ENCODE measurements around the gene NKAPD1. TPM values are rescaled to one million over a fixed set of nuclear protein-coding genes. Genes with fewer than 3 reads are reported as not detected.

NKAPD1 gene
- total RNA-seq, 2 donors from 2014 or later = 12.5 to 12.8 TPM

DNA sequence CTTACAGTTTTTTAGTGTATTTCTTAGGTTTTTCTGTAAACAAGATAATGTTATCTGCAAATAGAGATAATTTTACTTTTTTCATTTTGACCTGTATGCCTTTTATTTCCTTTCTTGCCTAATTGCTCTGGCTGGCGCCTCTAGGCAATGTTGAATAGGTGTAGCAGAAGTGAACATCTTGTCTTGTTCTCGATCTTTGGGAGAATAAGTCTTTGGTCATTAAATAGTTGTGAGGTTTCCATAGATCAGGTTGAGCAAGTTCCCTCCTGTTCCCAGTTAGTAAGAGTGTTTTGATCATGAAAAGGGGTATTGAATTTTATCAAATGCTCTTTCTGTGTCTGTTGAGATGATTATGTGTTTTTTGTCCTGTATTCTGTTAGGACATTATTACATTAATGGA is 24.3 kb upstream of the NKAPD1 start:
- intact Hi-C loops (cut with DNase I) = no loop called here
- no peak overlapping the region for H3K9ac ChIP-seq (ENCODE audit: low read depth in 2 of 2, low read length in 2 of 2)
- no peaks in the 10 kb centered on the region for H3K27me3 ChIP-seq
- no peak overlapping the region for H3K4me3 ChIP-seq
- H3K27ac ChIP-seq = no peak overlapping the region
- TF ChIP-seq, protein P1, sequence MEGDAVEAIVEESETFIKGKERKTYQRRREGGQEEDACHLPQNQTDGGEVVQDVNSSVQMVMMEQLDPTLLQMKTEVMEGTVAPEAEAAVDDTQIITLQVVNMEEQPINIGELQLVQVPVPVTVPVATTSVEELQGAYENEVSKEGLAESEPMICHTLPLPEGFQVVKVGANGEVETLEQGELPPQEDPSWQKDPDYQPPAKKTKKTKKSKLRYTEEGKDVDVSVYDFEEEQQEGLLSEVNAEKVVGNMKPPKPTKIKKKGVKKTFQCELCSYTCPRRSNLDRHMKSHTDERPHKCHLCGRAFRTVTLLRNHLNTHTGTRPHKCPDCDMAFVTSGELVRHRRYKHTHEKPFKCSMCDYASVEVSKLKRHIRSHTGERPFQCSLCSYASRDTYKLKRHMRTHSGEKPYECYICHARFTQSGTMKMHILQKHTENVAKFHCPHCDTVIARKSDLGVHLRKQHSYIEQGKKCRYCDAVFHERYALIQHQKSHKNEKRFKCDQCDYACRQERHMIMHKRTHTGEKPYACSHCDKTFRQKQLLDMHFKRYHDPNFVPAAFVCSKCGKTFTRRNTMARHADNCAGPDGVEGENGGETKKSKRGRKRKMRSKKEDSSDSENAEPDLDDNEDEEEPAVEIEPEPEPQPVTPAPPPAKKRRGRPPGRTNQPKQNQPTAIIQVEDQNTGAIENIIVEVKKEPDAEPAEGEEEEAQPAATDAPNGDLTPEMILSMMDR (IDR thresholded peaks at IDR 0.05) = no peak
- H3K9me3 ChIP-seq = no peaks in the 10 kb centered on the region
- no peak for DNase-seq
- peaks cover 6% of the 10 kb centered on the region for H3K36me3 ChIP-seq
- no peaks in the 10 kb centered on the region for H3K4me1 ChIP-seq

DNA sequence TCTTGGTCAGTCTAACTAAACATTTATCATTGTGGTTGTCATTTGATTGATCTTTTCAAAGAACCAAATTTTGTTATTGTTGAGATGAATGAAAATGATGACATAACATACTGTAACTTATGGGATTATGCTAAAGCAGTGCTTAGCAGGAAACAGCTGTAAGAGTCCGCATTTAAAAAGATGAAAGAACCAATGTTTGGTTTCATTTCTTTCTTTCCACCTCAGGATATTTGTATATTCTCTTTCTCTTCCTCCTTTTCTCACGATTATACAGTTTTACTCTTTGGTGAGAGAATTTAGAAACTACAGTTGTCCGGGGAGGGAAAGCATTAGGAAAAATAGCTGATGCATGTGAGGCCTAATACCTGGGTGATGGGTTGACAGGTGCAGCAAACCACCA is 23.4 kb upstream of the NKAPD1 start:
- H3K9ac ChIP-seq (ENCODE audit: low read depth in 2 of 2, low read length in 2 of 2) = no peak overlapping the region
- H3K36me3 ChIP-seq = peaks cover 6% of the 10 kb centered on the region
- no peak for DNase-seq
- H3K27ac ChIP-seq = no peak overlapping the region
- no peaks in the 10 kb centered on the region for H3K9me3 ChIP-seq
- TF ChIP-seq, protein P1 (IDR thresholded peaks at IDR 0.05) = no peak
- H3K27me3 ChIP-seq = no peaks in the 10 kb centered on the region
- no peak overlapping the region for H3K4me3 ChIP-seq
- H3K4me1 ChIP-seq = no peaks in the 10 kb centered on the region
- intact Hi-C loops (cut with DNase I) = no loop called here

DNA sequence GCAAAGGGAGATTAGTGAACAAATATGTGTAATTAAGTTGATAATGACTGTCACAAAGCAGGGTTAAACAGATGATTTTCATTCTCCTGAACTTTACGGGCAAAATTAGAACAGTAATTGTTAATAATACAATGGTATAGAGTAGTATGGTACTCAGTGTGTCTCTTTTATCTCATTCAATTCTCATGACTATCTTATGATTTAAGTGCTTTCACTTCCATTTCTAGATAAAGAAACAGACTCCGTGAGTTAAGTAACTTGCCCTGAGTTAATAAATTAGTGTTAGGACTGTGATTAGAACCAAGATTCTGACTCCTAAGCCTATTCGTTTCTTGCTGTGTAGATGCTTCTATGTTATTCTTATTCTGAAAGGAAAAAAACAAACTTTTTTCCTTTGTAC is 22.3 kb upstream of the NKAPD1 start:
- Histone ChIP-seq H3K9me3 (no peaks in the 10 kb centered on the region), H3K4me1 (no peaks in the 10 kb centered on the region), H3K27me3 (no peaks in the 10 kb centered on the region), H3K36me3 (peaks cover 6% of the 10 kb centered on the region), H3K9ac (ENCODE audit: low read depth in 2 of 2, low read length in 2 of 2) (no peak overlapping the region), H3K4me3 (no peak overlapping the region), H3K27ac (no peak overlapping the region)
- intact Hi-C loops (cut with DNase I) = no loop called here
- TF ChIP-seq, protein P1 (IDR thresholded peaks at IDR 0.05) = no peak
- DNase-seq = no peak

DNA sequence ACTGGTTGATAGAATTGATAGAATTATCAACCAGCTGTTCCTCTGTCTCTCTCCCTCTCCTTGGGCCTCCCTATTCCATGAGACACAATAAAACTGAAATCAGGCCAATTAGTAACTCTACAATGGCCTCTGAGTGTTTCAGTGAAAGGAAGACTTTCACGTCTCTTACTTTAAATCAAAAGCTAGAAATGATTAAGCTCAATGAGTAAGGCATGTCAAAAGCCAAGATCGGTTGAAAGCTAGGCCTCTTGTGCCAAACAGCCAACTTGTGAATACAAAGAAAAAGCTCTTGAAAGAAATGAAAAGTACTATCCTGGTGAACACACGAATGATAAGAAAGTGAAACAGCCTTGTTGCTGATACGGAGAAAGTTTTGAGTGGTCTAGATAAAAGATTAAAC is 16.9 kb upstream of the NKAPD1 start:
- no peaks in the 10 kb centered on the region for H3K4me1 ChIP-seq
- no peak overlapping the region for H3K4me3 ChIP-seq
- no peaks in the 10 kb centered on the region for H3K27me3 ChIP-seq
- intact Hi-C loops (cut with DNase I) = no loop called here
- no peak overlapping the region for H3K9ac ChIP-seq (ENCODE audit: low read depth in 2 of 2, low read length in 2 of 2)
- no peak for DNase-seq
- H3K36me3 ChIP-seq = peaks cover 5% of the 10 kb centered on the region
- H3K9me3 ChIP-seq = no peaks in the 10 kb centered on the region
- TF ChIP-seq, protein P1 (IDR thresholded peaks at IDR 0.05) = no peak
- H3K27ac ChIP-seq = no peak overlapping the region

DNA sequence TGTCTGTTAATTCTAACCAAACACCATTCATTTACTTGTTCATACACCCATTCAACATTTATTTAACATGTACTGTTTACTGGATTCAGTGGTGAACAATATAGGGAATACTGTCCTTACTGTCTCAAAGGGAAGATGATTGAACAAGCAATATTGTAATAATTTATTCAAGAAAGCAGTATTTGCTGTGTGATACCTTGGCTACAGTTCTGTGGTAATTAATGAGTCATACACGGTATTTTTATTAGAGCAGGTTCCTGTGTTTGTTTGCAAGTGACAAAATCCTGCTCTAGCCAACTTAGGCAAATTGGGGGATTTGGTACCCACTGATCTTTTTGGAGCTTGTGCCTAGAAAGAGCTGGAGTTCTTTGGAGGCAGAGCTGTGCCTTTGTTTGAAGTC is 16.0 kb upstream of the NKAPD1 start:
- Histone ChIP-seq H3K27ac (no peak overlapping the region), H3K36me3 (peaks cover 5% of the 10 kb centered on the region), H3K27me3 (no peaks in the 10 kb centered on the region), H3K4me3 (no peak overlapping the region), H3K9ac (ENCODE audit: low read depth in 2 of 2, low read length in 2 of 2) (no peak overlapping the region), H3K9me3 (no peaks in the 10 kb centered on the region), H3K4me1 (no peaks in the 10 kb centered on the region)
- TF ChIP-seq, protein P1 (IDR thresholded peaks at IDR 0.05) = no peak
- intact Hi-C loops (cut with DNase I) = no loop called here
- no peak for DNase-seq

DNA sequence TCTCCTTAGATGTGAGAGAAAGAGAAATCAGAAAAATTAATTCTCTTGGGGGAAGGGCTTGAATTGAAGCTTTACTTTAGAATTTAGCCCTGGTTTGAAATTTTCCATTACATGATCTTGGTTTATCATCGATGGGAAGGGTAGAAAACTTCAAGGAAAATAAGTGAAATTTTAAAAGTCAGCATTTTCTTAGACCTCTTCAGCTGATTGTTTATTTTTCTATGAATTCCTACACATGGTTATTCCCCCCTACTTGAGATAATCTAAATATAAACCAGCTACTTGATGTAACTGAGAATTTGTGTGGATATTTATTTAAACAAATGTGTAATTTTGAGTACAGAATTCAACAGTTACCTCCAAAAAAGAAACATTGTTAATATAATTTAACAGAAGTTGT is 11.2 kb upstream of the NKAPD1 start:
- Histone ChIP-seq H3K4me3 (no peak overlapping the region), H3K9ac (ENCODE audit: low read depth in 2 of 2, low read length in 2 of 2) (no peak overlapping the region), H3K36me3 (peaks cover 5% of the 10 kb centered on the region), H3K4me1 (no peaks in the 10 kb centered on the region), H3K9me3 (no peaks in the 10 kb centered on the region), H3K27me3 (no peaks in the 10 kb centered on the region), H3K27ac (no peak overlapping the region)
- DNase-seq = no peak
- intact Hi-C loops (cut with DNase I) = no loop called here
- TF ChIP-seq, protein P1 (IDR thresholded peaks at IDR 0.05) = no peak
